Ovary (tissue), 9 donors: ENCODE data around the gene MCOLN2. TPM values are rescaled to one million over a fixed set of nuclear protein-coding genes. Genes with fewer than 3 reads are reported as not detected.

Source experiments
- DNase-seq, 5 donors: peaks; one replicate each; pipeline ENCODE4 v3.0.0-alpha.2; 2019 to 2020
- H3K27ac ChIP-seq, 2 donors: fragments of 200-600 bp; one replicate each; pipeline versions ENCODE4 v1.5.1 to v1.8.0; 2019 to 2022
- H3K27me3 ChIP-seq: fragments of 200-600 bp; one replicate; pipeline ENCODE4 v1.8.0; 2022
- H3K36me3 ChIP-seq: fragments of 200-600 bp; sonication (generic); one replicate; pipeline ENCODE4 v1.5.1; 2019
- H3K4me1 ChIP-seq: one replicate; pipeline ENCODE4 v1.8.1; 2013; ENCODE audit warnings: mild to moderate bottlenecking, moderate library complexity; ENCODE audit not compliant: insufficient read depth
- H3K4me3 ChIP-seq: fragments of 200-600 bp; sonication (generic); one replicate; pipeline ENCODE4 v1.5.1; 2017
- H3K9me3 ChIP-seq, 2 donors: fragments of 200-600 bp in 1 of 2; sonication (generic) in 1 of 2; one replicate each; pipeline versions ENCODE4 v1.5.1 to v1.8.1; 2013 to 2019; ENCODE audit warnings: mild to moderate bottlenecking in 1 of 2, moderate library complexity in 1 of 2
- EP300 ChIP-seq: sonication (generic); formaldehyde crosslinking; IDR thresholded peaks from one replicate; pipeline ENCODE4 v1.6.1; 2017; ENCODE audit warnings: antibody characterized with exemption
- POLR2A ChIP-seq: fragments of 450-650 bp; IDR thresholded peaks from one replicate; pipeline ENCODE4 v1.6.1; 2017; ENCODE audit warnings: antibody characterized with exemption, mild to moderate bottlenecking, moderate library complexity
- WGBS, 3 donors: extraction: QIAGEN DNeasy Blood & Tissue Kit in 1 of 3; methylation state at CpG; one replicate each; pipeline versions ENCODE4 v1.1.5 to v1.1.7; 2013 to 2017; 5-methylcytosine and 5-hydroxymethylcytosine counted together
- intact Hi-C, 4 donors: fragments of 100-400 bp; cut with DNase I; formaldehyde crosslinking; loops; one replicate each; pipeline versions ENCODE4 v1.11.0 to v1.15.1; 2022 to 2023
- polyA plus RNA-seq, 2 donors: library from polyadenylated mRNA; stranded (reverse); fragments of 200-250 nt in 1 of 2; fragments of 350-450 nt in 1 of 2; fragmentation: Illumina TruSeq in 1 of 2; extraction: RNeasy Lipid Tissue Mini Kit (QIAGEN cat#74804) in 1 of 2; gene quantifications; one replicate each; pipeline ENCODE4 v1.2.3, GENCODE V29; 2013 to 2014
- total RNA-seq, 7 donors: library from RNA; depleted of rRNA in 2 of 7; stranded (reverse); fragments of >200 nt in 2 of 7; fragmentation: NEBNext Ultra II Directional in 3 of 7; extraction: Animal tissue kit (Norgen Biotek cat#: 25700) in 3 of 7; gene quantifications; one replicate each; pipeline versions ENCODE4 v1.1.0 to v1.2.4, GENCODE V29; 2016 to 2023
- TF ChIP-seq, protein P1 (sequence below), 3 donors: fragments of 450-650 bp in 2 of 3; fragments of 200-600 bp in 1 of 3; IDR thresholded peaks; one replicate each; pipeline versions ENCODE4 v1.5.1 to v1.8.0; 2016 to 2022; ENCODE audit warnings: antibody characterized with exemption in 3 of 3, mild to moderate bottlenecking in 1 of 3
- donor health status: DM: no; HTN: no; CAD: no; lungs with moderate emphysema.
- donor health status: DM: no; HTN: no; CAD: no.
- donor health status: Bipolar disorder and iron deficiency.
- donor health status: DM: yes; HTN: yes; CAD: no.
- donor health status: DM: no; HTN: no; CAD: no.
- donor health status: DM: yes; HTN: yes; CAD: no.

MCOLN2 gene
- total and polyA plus RNA-seq, 9 donors = 0.15 to 3.3 (median 0.60) TPM

DNA sequence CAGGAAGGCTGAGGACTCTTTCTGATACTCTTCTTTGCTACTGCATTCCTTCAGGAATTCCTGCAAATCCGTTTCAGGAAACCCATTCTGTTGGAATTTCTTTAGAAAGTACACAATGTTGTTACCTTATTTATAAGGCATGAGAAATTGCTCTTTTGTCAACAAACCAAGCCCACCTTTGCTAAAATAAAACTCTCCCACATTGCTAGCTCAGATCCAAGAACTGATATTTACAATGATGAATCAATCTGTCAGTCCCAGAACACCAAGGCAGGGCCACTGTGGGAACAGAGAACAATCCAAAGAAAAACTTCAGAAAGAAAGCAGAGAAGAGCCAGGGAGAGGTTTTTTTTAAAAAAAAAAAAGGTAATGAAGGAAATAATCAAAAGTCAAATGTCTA, 67.3 kb downstream of the MCOLN2 start:
- intact Hi-C loops = no loop called here
- no peak for DNase-seq
- Histone ChIP-seq H3K27me3 (no peaks in the 10 kb centered on the region), H3K4me3 (no peak overlapping the region), H3K36me3 (no peaks in the 10 kb centered on the region), H3K4me1 (no peaks in the 10 kb centered on the region), H3K27ac (no peak overlapping the region), H3K9me3 (no peaks in the 10 kb centered on the region)
- 32 to 60% (median 49%) methylated on average over 1 of the region's 1 CpG for WGBS, 3 donors
- TF ChIP-seq POLR2A (no peak), EP300 (no peak)
- TF ChIP-seq, protein P1, sequence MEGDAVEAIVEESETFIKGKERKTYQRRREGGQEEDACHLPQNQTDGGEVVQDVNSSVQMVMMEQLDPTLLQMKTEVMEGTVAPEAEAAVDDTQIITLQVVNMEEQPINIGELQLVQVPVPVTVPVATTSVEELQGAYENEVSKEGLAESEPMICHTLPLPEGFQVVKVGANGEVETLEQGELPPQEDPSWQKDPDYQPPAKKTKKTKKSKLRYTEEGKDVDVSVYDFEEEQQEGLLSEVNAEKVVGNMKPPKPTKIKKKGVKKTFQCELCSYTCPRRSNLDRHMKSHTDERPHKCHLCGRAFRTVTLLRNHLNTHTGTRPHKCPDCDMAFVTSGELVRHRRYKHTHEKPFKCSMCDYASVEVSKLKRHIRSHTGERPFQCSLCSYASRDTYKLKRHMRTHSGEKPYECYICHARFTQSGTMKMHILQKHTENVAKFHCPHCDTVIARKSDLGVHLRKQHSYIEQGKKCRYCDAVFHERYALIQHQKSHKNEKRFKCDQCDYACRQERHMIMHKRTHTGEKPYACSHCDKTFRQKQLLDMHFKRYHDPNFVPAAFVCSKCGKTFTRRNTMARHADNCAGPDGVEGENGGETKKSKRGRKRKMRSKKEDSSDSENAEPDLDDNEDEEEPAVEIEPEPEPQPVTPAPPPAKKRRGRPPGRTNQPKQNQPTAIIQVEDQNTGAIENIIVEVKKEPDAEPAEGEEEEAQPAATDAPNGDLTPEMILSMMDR (IDR thresholded peaks at IDR 0.05) = no peak

- intact Hi-C loops = no loop called here
- no peak for TF ChIP-seq EP300
- TF ChIP-seq POLR2A = no peak
- TF ChIP-seq, protein P1 (IDR thresholded peaks at IDR 0.05) = no peak
- Histone ChIP-seq H3K27ac (no peak overlapping the region), H3K4me1 (no peaks in the 10 kb centered on the region), H3K4me3 (no peak overlapping the region), H3K9me3 (no peaks in the 10 kb centered on the region), H3K27me3 (no peaks in the 10 kb centered on the region), H3K36me3 (no peaks in the 10 kb centered on the region)
- 38 to 54% (median 49%) methylated on average over 4 of the region's 4 CpGs for WGBS, 3 donors
- DNase-seq = no peak
Observed at GRCh38 chr1:84928979-84929378, 67.9 kb downstream of the MCOLN2 start.

- WGBS, 3 donors = 88 to 92% (median 88%) methylated on average over 3 of the region's 3 CpGs
- DNase-seq = no peak
- H3K4me1 ChIP-seq = no peaks in the 10 kb centered on the region
- no peaks in the 10 kb centered on the region for H3K27me3 ChIP-seq
- no peaks in the 10 kb centered on the region for H3K9me3 ChIP-seq
- H3K4me3 ChIP-seq = no peak overlapping the region
- no peak overlapping the region for H3K27ac ChIP-seq
- intact Hi-C loops = no loop called here
- TF ChIP-seq POLR2A (no peak), EP300 (no peak)
- TF ChIP-seq, protein P1 (IDR thresholded peaks at IDR 0.05) = no peak
- no peaks in the 10 kb centered on the region for H3K36me3 ChIP-seq
Observed at GRCh38 chr1:84923317-84923716, 73.6 kb downstream of the MCOLN2 start.

DNA sequence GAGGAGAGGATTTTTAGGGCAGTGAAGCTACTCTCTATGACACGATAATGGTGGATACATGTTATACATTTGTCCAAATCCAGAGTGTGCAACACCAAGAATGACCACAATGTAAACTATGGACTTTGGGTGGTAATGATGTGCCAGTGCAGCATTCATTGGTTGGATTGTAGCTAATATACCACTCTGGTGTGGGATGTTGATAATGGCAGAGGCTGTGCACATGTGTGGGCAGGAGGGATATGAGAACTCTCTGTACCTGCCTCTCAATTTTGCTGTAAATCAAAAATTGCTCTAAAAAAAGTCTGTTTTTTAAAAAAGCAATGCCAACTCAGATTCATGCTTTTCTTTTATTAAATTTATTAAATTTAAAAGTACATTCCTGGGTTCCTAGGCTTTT, 76.8 kb downstream of the MCOLN2 start:
- Histone ChIP-seq H3K4me3 (no peak overlapping the region), H3K27ac (no peak overlapping the region), H3K9me3 (no peaks in the 10 kb centered on the region), H3K27me3 (no peaks in the 10 kb centered on the region), H3K4me1 (no peaks in the 10 kb centered on the region), H3K36me3 (no peaks in the 10 kb centered on the region)
- no peak for DNase-seq
- intact Hi-C loops = no loop called here
- TF ChIP-seq, protein P1 (IDR thresholded peaks at IDR 0.05) = no peak
- TF ChIP-seq POLR2A (no peak), EP300 (no peak)
- WGBS, 3 donors = 87 to 94% (median 90%) methylated on average over 1 of the region's 1 CpG
